ENCODE results near the gene IL7R.

GRCh38 chr5:35835796-35836742 is 20.6 kb upstream of the IL7R start:
- no peak for TF ChIP-seq POLR2A (IDR thresholded peaks at IDR 0.05; ENCODE audit: low read depth, low read length)
- TF ChIP-seq TAF1 (IDR thresholded peaks at IDR 0.05; ENCODE audit: borderline replicate concordance, low read depth, low read length), result no peak
- TF ChIP-seq POLR2AphosphoS5 (IDR thresholded peaks at IDR 0.05; ENCODE audit: low read depth, low read length), result no peak

All from GM12892 (cell line).